NT2/D1 (cell line): ENCODE results near the gene RHOBTB3.

ENCODE experiments used
- DNase-seq: peaks from one replicate; pipeline ENCODE4 v3.0.0-alpha.2; 2011; ENCODE audit warnings: low read depth, low spot score
- H3K27me3 ChIP-seq: 2 replicates; pipeline ENCODE4 v1.6.0; 2011; ENCODE audit warnings: mild to moderate bottlenecking; ENCODE audit not compliant: insufficient read length, insufficient read depth
- H3K36me3 ChIP-seq: 2 replicates; pipeline ENCODE4 v1.6.1; 2011; ENCODE audit warnings: mild to moderate bottlenecking, low read length, mixed read lengths; ENCODE audit not compliant: insufficient read depth, insufficient read length
- H3K4me1 ChIP-seq: 2 replicates; pipeline ENCODE4 v1.5.1; 2011; ENCODE audit not compliant: insufficient read depth, insufficient read length
- H3K4me3 ChIP-seq: 2 replicates; pipeline ENCODE4 v1.5.1; 2011; ENCODE audit warnings: low read depth; ENCODE audit not compliant: insufficient read length
- H3K9ac ChIP-seq: 2 replicates; pipeline ENCODE4 v1.6.0; 2011; ENCODE audit warnings: low read depth; ENCODE audit not compliant: insufficient read length
- H3K9me3 ChIP-seq: 2 replicates; pipeline ENCODE4 v1.5.1; 2011; ENCODE audit warnings: mild to moderate bottlenecking, low read length; ENCODE audit not compliant: insufficient read depth
- SUZ12 ChIP-seq: IDR thresholded peaks from 2 replicates; pipeline ENCODE4 v1.6.1; 2011; ENCODE audit not compliant: insufficient read length, insufficient read depth; ENCODE audit errors: extremely low read depth
- YY1 ChIP-seq: IDR thresholded peaks from 2 replicates; pipeline ENCODE4 v1.6.1; 2011; ENCODE audit not compliant: insufficient read length, insufficient read depth
- ZNF274 ChIP-seq: IDR thresholded peaks from 2 replicates; pipeline ENCODE4 v1.6.1; 2011; ENCODE audit warnings: mild to moderate bottlenecking, low read depth, low read length

RHOBTB3 gene

GRCh38 chr5:95770830-95771708 lies 39.9 kb downstream of the RHOBTB3 start:
- Histone ChIP-seq H3K9me3 (no peaks in the 10 kb centered on the region), H3K9ac (no peak overlapping the region), H3K4me1 (no peaks in the 10 kb centered on the region), H3K4me3 (no peak overlapping the region), H3K27me3 (no peaks in the 10 kb centered on the region), H3K36me3 (peaks cover 3% of the 10 kb centered on the region)
- TF ChIP-seq YY1 = no peak
- TF ChIP-seq ZNF274 = no peak
- TF ChIP-seq SUZ12 = no peak
- DNase-seq = no peak

GRCh38 chr5:95771892-95772291 lies 40.8 kb downstream of the RHOBTB3 start:
- no peaks in the 10 kb centered on the region for H3K4me1 ChIP-seq

GRCh38 chr5:95773335-95774059 lies 42.4 kb downstream of the RHOBTB3 start:
- no peak overlapping the region for H3K9ac ChIP-seq

More at GRCh38 chr5:95771892-95772291, 40.8 kb downstream of the RHOBTB3 start:
- DNase-seq = no peak
- Histone ChIP-seq H3K27me3 (no peaks in the 10 kb centered on the region), H3K9me3 (no peaks in the 10 kb centered on the region), H3K4me3 (no peak overlapping the region), H3K9ac (no peak overlapping the region), H3K36me3 (peaks cover 3% of the 10 kb centered on the region)
- TF ChIP-seq ZNF274 (no peak), YY1 (no peak), SUZ12 (no peak)

GRCh38 chr5:95777441-95777840 lies 46.3 kb downstream of the RHOBTB3 start:
- Histone ChIP-seq H3K36me3 (peaks cover 3% of the 10 kb centered on the region), H3K27me3 (no peaks in the 10 kb centered on the region), H3K4me1 (no peaks in the 10 kb centered on the region), H3K9ac (no peak overlapping the region), H3K4me3 (no peak overlapping the region), H3K9me3 (no peaks in the 10 kb centered on the region)
- no peak for DNase-seq
- TF ChIP-seq SUZ12 = no peak
- no peak for TF ChIP-seq ZNF274
- no peak for TF ChIP-seq YY1

More at GRCh38 chr5:95773335-95774059, 42.4 kb downstream of the RHOBTB3 start:
- DNase-seq = no peak
- Histone ChIP-seq H3K9me3 (no peaks in the 10 kb centered on the region), H3K4me1 (no peaks in the 10 kb centered on the region), H3K27me3 (no peaks in the 10 kb centered on the region), H3K4me3 (no peak overlapping the region), H3K36me3 (peaks cover 3% of the 10 kb centered on the region)
- TF ChIP-seq SUZ12 = no peak
- TF ChIP-seq ZNF274 = no peak
- no peak for TF ChIP-seq YY1

- Histone ChIP-seq H3K9me3 (no peaks in the 10 kb centered on the region), H3K9ac (no peak overlapping the region), H3K4me3 (no peak overlapping the region), H3K36me3 (peaks cover 3% of the 10 kb centered on the region), H3K27me3 (no peaks in the 10 kb centered on the region), H3K4me1 (no peaks in the 10 kb centered on the region)
- DNase-seq = no peak
- TF ChIP-seq YY1 (no peak), ZNF274 (no peak), SUZ12 (no peak)
Measured at GRCh38 chr5:95778713-95779436, 47.7 kb downstream of the RHOBTB3 start.

GRCh38 chr5:95779611-95780010 lies 48.5 kb downstream of the RHOBTB3 start:
- H3K27me3 ChIP-seq = no peaks in the 10 kb centered on the region
- no peak overlapping the region for H3K4me3 ChIP-seq

GRCh38 chr5:95780597-95780996 lies 49.5 kb downstream of the RHOBTB3 start:
- TF ChIP-seq SUZ12 = no peak
- TF ChIP-seq ZNF274 = no peak
- no peak for TF ChIP-seq YY1
- Histone ChIP-seq H3K9ac (no peak overlapping the region), H3K36me3 (peaks cover 6% of the 10 kb centered on the region), H3K4me1 (no peaks in the 10 kb centered on the region), H3K27me3 (no peaks in the 10 kb centered on the region), H3K4me3 (no peak overlapping the region), H3K9me3 (no peaks in the 10 kb centered on the region)
- no peak for DNase-seq

More at GRCh38 chr5:95779611-95780010, 48.5 kb downstream of the RHOBTB3 start:
- H3K9ac ChIP-seq = no peak overlapping the region
- H3K9me3 ChIP-seq = no peaks in the 10 kb centered on the region
- no peak for TF ChIP-seq SUZ12
- no peak for TF ChIP-seq ZNF274
- no peak for DNase-seq
- peaks cover 4% of the 10 kb centered on the region for H3K36me3 ChIP-seq
- no peaks in the 10 kb centered on the region for H3K4me1 ChIP-seq
